Prostate gland (tissue), 2 donors: ENCODE results near the gene AFF1.

Experiments used
- CTCF ChIP-seq, 4 experiments: fragments of 200-600 bp in 2 of 4; fragments of 450-650 bp in 2 of 4; sonication (generic) in 2 of 4; IDR thresholded peaks; 1 replicate in 3 of 4; 2 replicates in 1 of 4; pipeline ENCODE4 v1.5.1; 2016 to 2019; ENCODE audit warnings: antibody characterized with exemption in 4 of 4, mild to moderate bottlenecking in 2 of 4, moderate library complexity in 2 of 4
- POLR2A ChIP-seq: fragments of 450-650 bp; IDR thresholded peaks from one replicate; pipeline ENCODE4 v1.6.1; 2016; ENCODE audit warnings: antibody characterized with exemption, mild to moderate bottlenecking
- POLR2AphosphoS5 ChIP-seq: sonication (generic); formaldehyde crosslinking; IDR thresholded peaks from one replicate; pipeline ENCODE4 v1.6.1; 2017; ENCODE audit warnings: antibody characterized with exemption

- no peak for TF ChIP-seq CTCF (IDR thresholded peaks at IDR 0.05)
- no peak for TF ChIP-seq POLR2AphosphoS5
- TF ChIP-seq POLR2A = no peak
These were observed 181.4 kb downstream of the AFF1 start for GRCh38 chr4:87116231-87116630.
